ENCODE data around the gene KCNJ4.

Gene KCNJ4

DNA sequence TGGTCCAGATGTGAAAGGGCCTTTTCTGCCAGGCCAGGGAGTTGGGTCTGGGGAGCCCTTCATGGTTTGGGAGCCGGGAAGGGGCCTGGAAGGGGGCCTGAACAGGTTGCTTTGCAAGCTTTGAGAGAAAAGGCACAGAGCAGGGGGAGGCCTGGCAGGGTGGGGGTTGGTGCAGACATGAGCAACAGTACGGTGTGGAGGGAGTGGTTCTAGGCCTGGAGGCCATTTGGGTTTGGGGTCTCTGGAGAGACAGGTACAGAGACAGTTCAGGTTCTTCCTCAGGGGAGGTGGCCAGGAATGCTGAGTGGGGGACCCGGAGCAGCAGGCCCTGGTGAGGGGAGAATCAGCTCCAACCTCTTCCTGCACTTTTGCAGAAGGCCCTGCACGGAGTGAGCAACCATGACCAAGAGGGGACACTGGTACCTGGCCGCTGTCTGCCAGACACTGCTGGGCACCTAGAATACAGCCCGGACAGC lies 14.3 kb upstream of the KCNJ4 start:
- peaks cover 12% of the 10 kb centered on the region for H3K27me3 Mint-ChIP-seq (ENCODE audit: low read depth, poor library complexity)
- peaks cover 23% of the 10 kb centered on the region for H3K4me1 Mint-ChIP-seq
- H3K27ac Mint-ChIP-seq: no peak overlapping the region
- H3K36me3 Mint-ChIP-seq (ENCODE audit: low read depth): no peaks in the 10 kb centered on the region
- DNase-seq: no peak
- no peaks in the 10 kb centered on the region for H3K9me3 Mint-ChIP-seq
- peak overlapping the region; percentile 7 for H3K4me3 Mint-ChIP-seq
- TF ChIP-seq, protein P1, sequence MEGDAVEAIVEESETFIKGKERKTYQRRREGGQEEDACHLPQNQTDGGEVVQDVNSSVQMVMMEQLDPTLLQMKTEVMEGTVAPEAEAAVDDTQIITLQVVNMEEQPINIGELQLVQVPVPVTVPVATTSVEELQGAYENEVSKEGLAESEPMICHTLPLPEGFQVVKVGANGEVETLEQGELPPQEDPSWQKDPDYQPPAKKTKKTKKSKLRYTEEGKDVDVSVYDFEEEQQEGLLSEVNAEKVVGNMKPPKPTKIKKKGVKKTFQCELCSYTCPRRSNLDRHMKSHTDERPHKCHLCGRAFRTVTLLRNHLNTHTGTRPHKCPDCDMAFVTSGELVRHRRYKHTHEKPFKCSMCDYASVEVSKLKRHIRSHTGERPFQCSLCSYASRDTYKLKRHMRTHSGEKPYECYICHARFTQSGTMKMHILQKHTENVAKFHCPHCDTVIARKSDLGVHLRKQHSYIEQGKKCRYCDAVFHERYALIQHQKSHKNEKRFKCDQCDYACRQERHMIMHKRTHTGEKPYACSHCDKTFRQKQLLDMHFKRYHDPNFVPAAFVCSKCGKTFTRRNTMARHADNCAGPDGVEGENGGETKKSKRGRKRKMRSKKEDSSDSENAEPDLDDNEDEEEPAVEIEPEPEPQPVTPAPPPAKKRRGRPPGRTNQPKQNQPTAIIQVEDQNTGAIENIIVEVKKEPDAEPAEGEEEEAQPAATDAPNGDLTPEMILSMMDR (IDR thresholded peaks at IDR 0.05): no peak

GRCh38 chr22:38468443-38469305 lies 13.7 kb upstream of the KCNJ4 start:
- Mint-ChIP-seq H3K9me3 (no peaks in the 10 kb centered on the region), H3K4me1 (peaks cover 24% of the 10 kb centered on the region), H3K36me3 (ENCODE audit: low read depth) (no peaks in the 10 kb centered on the region), H3K4me3 (peak overlapping the region; percentile 79), H3K27me3 (ENCODE audit: low read depth, poor library complexity) (peaks cover 12% of the 10 kb centered on the region), H3K27ac (no peak overlapping the region)
- DNase-seq: no peak
- TF ChIP-seq, protein P1 (IDR thresholded peaks at IDR 0.05): peak; percentile 27

DNA sequence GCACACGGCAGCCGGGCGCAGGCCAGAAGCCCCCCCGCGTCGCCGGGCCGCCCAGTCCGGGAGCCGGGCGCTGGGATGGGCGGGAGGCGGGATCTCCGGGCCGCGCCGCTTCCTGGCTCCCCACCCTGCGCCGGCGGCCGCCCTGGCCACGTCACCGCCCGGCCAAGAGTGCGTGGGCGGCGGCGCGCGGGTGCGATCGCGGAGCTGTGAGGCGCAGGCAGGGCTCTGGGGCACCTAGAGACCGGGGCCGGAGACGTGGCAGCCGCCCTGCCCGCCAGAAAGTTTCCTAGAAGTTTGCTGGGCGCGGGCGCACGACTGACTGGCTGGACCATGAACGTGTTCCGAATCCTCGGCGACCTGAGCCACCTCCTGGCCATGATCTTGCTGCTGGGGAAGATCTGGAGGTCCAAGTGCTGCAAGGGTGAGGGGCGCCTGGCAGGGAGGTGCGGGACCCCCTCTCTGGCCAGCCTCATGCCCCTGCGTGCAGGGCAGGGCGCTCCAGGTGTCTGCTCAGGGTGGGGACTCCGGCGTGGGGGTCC lies 13.0 kb upstream of the KCNJ4 start, which contains the start of gene KDELR3:
Gene KDELR3 (plus strand): TSS at position 193 of the 539 bp plus-strand sequence. CDS start 138 bp downstream, at position 331.
- Mint-ChIP-seq H3K4me1 (peaks cover 31% of the 10 kb centered on the region), H3K9me3 (no peaks in the 10 kb centered on the region), H3K27me3 (ENCODE audit: low read depth, poor library complexity) (peaks cover 12% of the 10 kb centered on the region), H3K4me3 (peak within 1 kb of the TSS; percentile 80), H3K36me3 (ENCODE audit: low read depth) (no peaks in the 10 kb centered on the region), H3K27ac (peak within 1 kb of the TSS; percentile 48)
- DNase-seq: peak; percentile 71
- TF ChIP-seq, protein P1 (IDR thresholded peaks at IDR 0.05): no peak

- peak overlapping the region; percentile 80 for H3K4me3 Mint-ChIP-seq
- H3K9me3 Mint-ChIP-seq: no peaks in the 10 kb centered on the region
- no peaks in the 10 kb centered on the region for H3K36me3 Mint-ChIP-seq (ENCODE audit: low read depth)
Measured at GRCh38 chr22:38467438-38467903, 12.5 kb upstream of the KCNJ4 start.

GRCh38 chr22:38465673-38466490 lies 10.9 kb upstream of the KCNJ4 start:
- Mint-ChIP-seq H3K36me3 (ENCODE audit: low read depth) (no peaks in the 10 kb centered on the region), H3K27me3 (ENCODE audit: low read depth, poor library complexity) (peaks cover 15% of the 10 kb centered on the region), H3K9me3 (no peaks in the 10 kb centered on the region), H3K27ac (no peak overlapping the region), H3K4me3 (no peak overlapping the region), H3K4me1 (peaks cover 52% of the 10 kb centered on the region)
- TF ChIP-seq, protein P1 (IDR thresholded peaks at IDR 0.05): no peak
- no peak for DNase-seq

More at GRCh38 chr22:38467438-38467903, 12.5 kb upstream of the KCNJ4 start:
- H3K27ac Mint-ChIP-seq: peak overlapping the region; percentile 48
- peaks cover 36% of the 10 kb centered on the region for H3K4me1 Mint-ChIP-seq
- DNase-seq: no peak
- TF ChIP-seq, protein P1 (IDR thresholded peaks at IDR 0.05): no peak
- peaks cover 12% of the 10 kb centered on the region for H3K27me3 Mint-ChIP-seq (ENCODE audit: low read depth, poor library complexity)
